Measurements from ENCODE around the gene DNAAF5. TPM values are rescaled to one million over a fixed set of nuclear protein-coding genes. Genes with fewer than 3 reads are reported as not detected.
A peak's percentile ranks its signal among the peaks of the same experiment; 100 is the strongest.

Gene DNAAF5
- total RNA-seq, 1 experiment from 2014 or later, result 37.6 TPM

DNA sequence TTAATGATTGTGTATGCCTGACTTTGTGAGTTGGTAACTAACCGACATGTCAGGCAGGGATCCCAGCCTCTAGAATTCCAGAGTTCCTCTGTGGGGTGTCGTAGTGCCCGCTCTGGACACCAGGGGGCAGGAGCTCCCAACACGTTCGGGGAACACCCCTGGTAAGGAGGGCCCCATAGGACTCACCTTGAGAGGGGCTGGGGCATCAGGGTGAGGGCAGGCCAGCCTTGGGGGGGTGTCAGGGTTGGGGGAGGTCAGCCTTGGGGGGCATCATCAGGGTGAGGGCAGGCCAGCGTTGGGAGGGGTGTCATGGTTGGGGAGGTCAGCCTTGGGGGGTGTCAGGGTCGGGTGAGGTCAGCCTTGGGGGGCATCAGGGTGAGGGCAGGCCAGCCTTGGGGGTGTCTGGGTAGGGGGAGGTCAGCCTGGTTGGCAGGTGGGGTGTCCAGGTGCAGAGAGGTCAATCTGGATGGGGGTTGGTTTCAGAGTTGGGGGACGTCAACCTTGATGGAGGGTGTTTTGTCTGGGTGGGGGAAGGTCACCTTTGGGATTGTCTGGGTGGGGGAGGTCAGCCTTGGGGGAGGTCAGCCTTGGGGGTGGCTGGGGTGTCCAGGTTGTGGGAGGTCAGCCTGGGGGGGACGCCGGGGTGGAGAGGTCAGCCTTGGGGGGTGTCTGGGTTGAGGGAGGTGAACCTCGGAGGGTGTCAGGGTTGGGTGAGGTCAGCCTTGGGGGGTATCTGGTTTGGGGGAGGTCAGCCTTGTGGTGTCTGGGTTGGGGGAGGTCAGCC lies 60.2 kb downstream of the DNAAF5 start:
- ChIA-PET POLR2A (interaction anchor here (0.7 to 2.7 kb wide), 4 partner anchors 26 to 87 kb away, joined by 3 to 15 read pairs (median 5); partner anchors contain the start of gene SUN1), CTCF (interaction anchor here (0.5 to 9.8 kb wide), 14 partner anchors 19 to 733 kb away, joined by 3 to 96 read pairs (median 3); no protein-coding TSS in a partner anchor)
- intact Hi-C loops (cut with micrococcal nuclease), result loop anchor here (1.0 kb wide), 4 partner anchors 26 to 87 kb away; no protein-coding TSS in a partner anchor
- Mint-ChIP-seq H3K27ac (ENCODE audit: low read depth, unreplicated experiment) (peak overlapping the region; percentile 23), H3K9me3 (ENCODE audit: unreplicated experiment) (no peaks in the 10 kb centered on the region), H3K4me3 (ENCODE audit: unreplicated experiment) (no peak overlapping the region), H3K27me3 (ENCODE audit: insufficient read depth, unreplicated experiment) (no peaks in the 10 kb centered on the region), H3K36me3 (ENCODE audit: insufficient read depth, unreplicated experiment) (peaks cover 48% of the 10 kb centered on the region), H3K4me1 (ENCODE audit: insufficient read depth, unreplicated experiment) (no peaks in the 10 kb centered on the region)
- DNase-seq (ENCODE audit: unreplicated experiment), result peak; percentile 71
- no TSS peak for BruUV-seq (replicated peaks)
- TF ChIP-seq, protein P1, sequence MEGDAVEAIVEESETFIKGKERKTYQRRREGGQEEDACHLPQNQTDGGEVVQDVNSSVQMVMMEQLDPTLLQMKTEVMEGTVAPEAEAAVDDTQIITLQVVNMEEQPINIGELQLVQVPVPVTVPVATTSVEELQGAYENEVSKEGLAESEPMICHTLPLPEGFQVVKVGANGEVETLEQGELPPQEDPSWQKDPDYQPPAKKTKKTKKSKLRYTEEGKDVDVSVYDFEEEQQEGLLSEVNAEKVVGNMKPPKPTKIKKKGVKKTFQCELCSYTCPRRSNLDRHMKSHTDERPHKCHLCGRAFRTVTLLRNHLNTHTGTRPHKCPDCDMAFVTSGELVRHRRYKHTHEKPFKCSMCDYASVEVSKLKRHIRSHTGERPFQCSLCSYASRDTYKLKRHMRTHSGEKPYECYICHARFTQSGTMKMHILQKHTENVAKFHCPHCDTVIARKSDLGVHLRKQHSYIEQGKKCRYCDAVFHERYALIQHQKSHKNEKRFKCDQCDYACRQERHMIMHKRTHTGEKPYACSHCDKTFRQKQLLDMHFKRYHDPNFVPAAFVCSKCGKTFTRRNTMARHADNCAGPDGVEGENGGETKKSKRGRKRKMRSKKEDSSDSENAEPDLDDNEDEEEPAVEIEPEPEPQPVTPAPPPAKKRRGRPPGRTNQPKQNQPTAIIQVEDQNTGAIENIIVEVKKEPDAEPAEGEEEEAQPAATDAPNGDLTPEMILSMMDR (IDR thresholded peaks at IDR 0.05; ENCODE audit: unreplicated experiment), result peak; percentile 83

DNA sequence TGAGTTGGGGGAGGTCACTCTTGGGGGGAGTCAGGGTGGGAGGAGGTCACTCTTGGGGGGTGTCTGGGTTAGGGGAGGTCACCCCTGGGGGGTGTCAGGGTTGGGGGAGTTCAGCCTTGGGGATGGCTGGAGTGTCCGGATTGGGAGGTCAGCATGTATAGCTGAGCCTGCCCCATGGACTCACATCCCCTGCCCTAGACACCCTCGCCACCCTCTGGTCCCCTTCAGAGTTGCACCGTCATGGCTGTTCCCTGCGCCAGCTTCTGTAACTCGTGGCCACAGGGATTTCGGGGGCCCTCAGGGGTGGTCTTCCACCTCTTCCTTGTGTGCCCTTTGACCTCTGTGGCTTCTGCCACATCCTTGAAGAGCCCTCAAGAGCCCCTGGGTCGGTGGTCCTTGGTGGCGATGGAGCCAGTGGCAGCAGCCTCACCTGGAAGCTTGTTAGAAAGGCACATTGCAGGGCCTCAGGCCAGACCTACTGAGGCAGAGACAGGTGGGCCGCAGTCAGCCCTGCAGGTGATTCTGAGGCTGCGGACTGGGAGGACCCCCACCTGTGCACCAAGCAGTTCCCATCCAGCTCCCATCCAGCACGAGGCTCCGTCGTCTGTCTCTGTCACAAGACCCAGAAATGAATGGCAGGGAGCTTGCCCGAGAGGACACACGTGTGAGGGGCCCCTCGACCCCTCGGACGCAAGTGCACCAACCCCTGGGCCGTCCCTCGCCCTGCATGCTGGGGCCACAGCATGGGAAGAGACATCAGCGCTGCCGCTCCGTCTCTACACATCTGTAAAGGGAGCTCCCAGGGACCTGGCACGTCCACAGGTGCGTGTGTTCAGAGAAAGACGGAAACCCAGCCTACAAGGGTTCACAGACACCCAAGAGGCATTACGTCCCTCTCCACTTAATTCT lies 61.1 kb downstream of the DNAAF5 start:
- intact Hi-C loops (cut with micrococcal nuclease), result no loop called here
- Mint-ChIP-seq H3K4me1 (ENCODE audit: insufficient read depth, unreplicated experiment) (no peaks in the 10 kb centered on the region), H3K4me3 (ENCODE audit: unreplicated experiment) (no peak overlapping the region), H3K36me3 (ENCODE audit: insufficient read depth, unreplicated experiment) (peaks cover 39% of the 10 kb centered on the region), H3K27me3 (ENCODE audit: insufficient read depth, unreplicated experiment) (no peaks in the 10 kb centered on the region), H3K9me3 (ENCODE audit: unreplicated experiment) (no peaks in the 10 kb centered on the region), H3K27ac (ENCODE audit: low read depth, unreplicated experiment) (no peak overlapping the region)
- CTCF ChIA-PET, result interaction anchor here (0.5 to 9.8 kb wide), 12 partner anchors 11 to 254 kb away, joined by 3 to 96 read pairs (median 3); no protein-coding TSS in a partner anchor
- TF ChIP-seq, protein P1 (IDR thresholded peaks at IDR 0.05; ENCODE audit: unreplicated experiment), result no peak
- POLR2A ChIA-PET, result interaction anchor here (1.2 to 2.7 kb wide), 4 partner anchors 44 to 86 kb away, joined by 3 to 15 read pairs (median 4); partner anchors contain the start of gene SUN1
- BruUV-seq (replicated peaks), result no TSS peak
- no peak for DNase-seq (ENCODE audit: unreplicated experiment)

DNA sequence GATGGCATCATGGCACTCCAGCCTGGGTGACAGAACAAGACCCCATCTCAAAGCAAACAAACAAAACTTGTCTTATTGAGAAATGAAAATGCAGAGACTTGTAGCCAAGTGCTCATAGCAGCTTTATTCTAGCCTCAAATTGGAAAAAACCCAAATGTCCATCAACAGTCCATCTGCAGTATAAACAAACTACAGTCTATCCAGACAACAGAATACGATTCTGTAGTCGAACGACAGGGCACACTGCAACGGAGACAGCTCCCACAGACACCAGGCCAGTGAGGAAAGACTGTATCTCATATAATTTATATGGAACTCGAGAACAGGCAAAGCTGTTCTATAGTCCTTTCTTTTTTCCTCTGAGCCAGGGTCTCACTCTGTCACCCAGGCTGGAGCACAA lies 65.0 kb downstream of the DNAAF5 start:
- H3K36me3 Mint-ChIP-seq (ENCODE audit: insufficient read depth, unreplicated experiment), result peaks cover 17% of the 10 kb centered on the region
- ChIA-PET POLR2A (interaction anchor here (1.0 kb wide), 1 partner anchor 42 kb away, joined by 3 read pairs; no protein-coding TSS in a partner anchor), CTCF (interaction anchor here (0.9 to 9.8 kb wide), 3 partner anchors 9 to 80 kb away, joined by 3 to 96 read pairs (median 3); no protein-coding TSS in a partner anchor)
- no peak for DNase-seq (ENCODE audit: unreplicated experiment)
- BruUV-seq (replicated peaks), result no TSS peak
- intact Hi-C loops (cut with micrococcal nuclease), result no loop called here
- TF ChIP-seq, protein P1 (IDR thresholded peaks at IDR 0.05; ENCODE audit: unreplicated experiment), result no peak
- H3K4me1 Mint-ChIP-seq (ENCODE audit: insufficient read depth, unreplicated experiment), result no peaks in the 10 kb centered on the region
- H3K9me3 Mint-ChIP-seq (ENCODE audit: unreplicated experiment), result no peaks in the 10 kb centered on the region
- no peaks in the 10 kb centered on the region for H3K27me3 Mint-ChIP-seq (ENCODE audit: insufficient read depth, unreplicated experiment)
- no peak overlapping the region for H3K4me3 Mint-ChIP-seq (ENCODE audit: unreplicated experiment)
- H3K27ac Mint-ChIP-seq (ENCODE audit: low read depth, unreplicated experiment), result no peak overlapping the region

GRCh38 chr7:794207-794606 lies 67.7 kb downstream of the DNAAF5 start:
- ChIA-PET POLR2A (no interaction called here), CTCF (no interaction called here)
- H3K9me3 Mint-ChIP-seq (ENCODE audit: unreplicated experiment), result no peaks in the 10 kb centered on the region

More at GRCh38 chr7:794207-794606, 67.7 kb downstream of the DNAAF5 start:
- no peak overlapping the region for H3K4me3 Mint-ChIP-seq (ENCODE audit: unreplicated experiment)
- TF ChIP-seq, protein P1 (IDR thresholded peaks at IDR 0.05; ENCODE audit: unreplicated experiment), result no peak
- no peak overlapping the region for H3K27ac Mint-ChIP-seq (ENCODE audit: low read depth, unreplicated experiment)
- intact Hi-C loops (cut with micrococcal nuclease), result no loop called here
- H3K36me3 Mint-ChIP-seq (ENCODE audit: insufficient read depth, unreplicated experiment), result peaks cover 10% of the 10 kb centered on the region
- no peaks in the 10 kb centered on the region for H3K27me3 Mint-ChIP-seq (ENCODE audit: insufficient read depth, unreplicated experiment)
- BruUV-seq (replicated peaks), result no TSS peak
- H3K4me1 Mint-ChIP-seq (ENCODE audit: insufficient read depth, unreplicated experiment), result no peaks in the 10 kb centered on the region
- no peak for DNase-seq (ENCODE audit: unreplicated experiment)
